Measurements from ENCODE around the gene PIMREG.

Gene PIMREG

DNA sequence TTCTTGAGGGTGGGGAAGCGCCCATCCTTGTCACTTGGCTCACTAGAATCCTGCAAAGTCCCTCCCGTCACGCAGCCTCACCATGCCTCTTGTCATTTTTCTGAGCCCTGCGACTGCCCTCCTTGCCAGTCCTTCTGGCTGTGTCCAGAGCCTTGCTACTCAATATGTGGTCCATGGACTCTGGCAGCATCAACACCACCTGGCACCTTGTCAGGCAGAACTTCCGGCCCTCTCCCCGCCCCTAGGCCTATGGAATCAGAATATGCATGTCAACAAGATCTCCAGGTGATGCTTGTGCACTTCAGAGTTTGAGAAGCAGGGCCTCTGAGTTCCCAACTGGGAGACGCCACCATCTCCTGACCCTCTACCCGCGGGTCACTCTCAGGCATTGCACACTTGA, 12.1 kb downstream of the PIMREG start:
- H3K27me3 ChIP-seq (ENCODE audit: low read depth, low read length): no peaks in the 10 kb centered on the region
- H3K4me3 ChIP-seq (ENCODE audit: low read depth in 1 of 2, low read length in 2 of 2): no peak overlapping the region
- H3K4me1 ChIP-seq (ENCODE audit: control insufficient read depth in 1 of 2, insufficient read depth in 2 of 2, low read length in 2 of 2): no peaks in the 10 kb centered on the region
- H3K36me3 ChIP-seq (ENCODE audit: control insufficient read depth in 1 of 2, insufficient read depth in 2 of 2, low read length in 2 of 2): no peaks in the 10 kb centered on the region
- no peaks in the 10 kb centered on the region for H3K9me3 ChIP-seq (ENCODE audit: control insufficient read depth in 1 of 2, low read length in 2 of 2)
- H3K27ac ChIP-seq (ENCODE audit: low read length): no peak overlapping the region

- no peaks in the 10 kb centered on the region for H3K4me1 ChIP-seq (ENCODE audit: control insufficient read depth in 1 of 2, insufficient read depth in 2 of 2, low read length in 2 of 2)
- no peaks in the 10 kb centered on the region for H3K36me3 ChIP-seq (ENCODE audit: control insufficient read depth in 1 of 2, insufficient read depth in 2 of 2, low read length in 2 of 2)
- H3K4me3 ChIP-seq (ENCODE audit: low read depth in 1 of 2, low read length in 2 of 2): no peak overlapping the region
- H3K27ac ChIP-seq (ENCODE audit: low read length): no peak overlapping the region
- no peaks in the 10 kb centered on the region for H3K27me3 ChIP-seq (ENCODE audit: low read depth, low read length)
- H3K9me3 ChIP-seq (ENCODE audit: control insufficient read depth in 1 of 2, low read length in 2 of 2): no peaks in the 10 kb centered on the region
Observed at GRCh38 chr17:6456914-6457687, 12.8 kb downstream of the PIMREG start.

- H3K27ac ChIP-seq (ENCODE audit: low read length): no peak overlapping the region
Observed at GRCh38 chr17:6457688-6458459, 13.6 kb downstream of the PIMREG start.

DNA sequence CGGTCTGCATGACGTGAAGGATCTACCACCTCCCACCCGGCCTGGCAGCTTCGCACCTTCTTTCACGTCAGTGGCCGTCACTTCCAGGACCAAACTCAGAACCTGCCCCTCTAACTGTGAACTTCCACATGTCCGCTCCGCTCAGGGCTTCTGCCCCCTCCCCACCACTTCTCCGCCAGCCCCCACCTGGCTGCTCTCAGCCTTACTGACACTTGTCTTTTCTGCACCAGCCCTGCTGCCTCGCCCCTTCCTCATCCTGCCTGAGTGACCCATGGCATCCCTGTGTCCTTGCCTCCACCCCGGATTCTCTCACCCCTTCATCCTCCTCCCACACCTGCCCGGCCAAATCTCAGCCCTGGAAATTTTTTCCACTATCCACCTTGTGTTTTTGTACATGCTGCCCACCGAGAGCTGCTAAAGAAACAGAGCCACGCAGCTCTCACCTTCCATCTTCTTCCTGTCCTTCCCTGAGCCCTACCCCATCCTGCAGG, 14.2 kb downstream of the PIMREG start:
- Histone ChIP-seq H3K9me3 (ENCODE audit: control insufficient read depth in 1 of 2, low read length in 2 of 2) (no peaks in the 10 kb centered on the region), H3K4me3 (ENCODE audit: low read depth in 1 of 2, low read length in 2 of 2) (no peak overlapping the region), H3K4me1 (ENCODE audit: control insufficient read depth in 1 of 2, insufficient read depth in 2 of 2, low read length in 2 of 2) (no peaks in the 10 kb centered on the region), H3K27ac (ENCODE audit: low read length) (no peak overlapping the region), H3K36me3 (ENCODE audit: control insufficient read depth in 1 of 2, insufficient read depth in 2 of 2, low read length in 2 of 2) (peaks cover 0 to 3% of the 10 kb centered on the region in 2 donors), H3K27me3 (ENCODE audit: low read depth, low read length) (no peaks in the 10 kb centered on the region)

More at GRCh38 chr17:6457688-6458459, 13.6 kb downstream of the PIMREG start:
- Histone ChIP-seq H3K27me3 (ENCODE audit: low read depth, low read length) (no peaks in the 10 kb centered on the region), H3K36me3 (ENCODE audit: control insufficient read depth in 1 of 2, insufficient read depth in 2 of 2, low read length in 2 of 2) (peaks cover 0 to 2% of the 10 kb centered on the region in 2 donors), H3K4me3 (ENCODE audit: low read depth in 1 of 2, low read length in 2 of 2) (no peak overlapping the region), H3K9me3 (ENCODE audit: control insufficient read depth in 1 of 2, low read length in 2 of 2) (no peaks in the 10 kb centered on the region), H3K4me1 (ENCODE audit: control insufficient read depth in 1 of 2, insufficient read depth in 2 of 2, low read length in 2 of 2) (no peaks in the 10 kb centered on the region)

- no peak overlapping the region for H3K4me3 ChIP-seq (ENCODE audit: low read depth in 1 of 2, low read length in 2 of 2)
- H3K36me3 ChIP-seq (ENCODE audit: control insufficient read depth in 1 of 2, insufficient read depth in 2 of 2, low read length in 2 of 2): peaks cover 0 to 12% of the 10 kb centered on the region in 2 donors
- H3K27ac ChIP-seq (ENCODE audit: low read length): no peak overlapping the region
- no peaks in the 10 kb centered on the region for H3K9me3 ChIP-seq (ENCODE audit: control insufficient read depth in 1 of 2, low read length in 2 of 2)
- no peaks in the 10 kb centered on the region for H3K27me3 ChIP-seq (ENCODE audit: low read depth, low read length)
- no peaks in the 10 kb centered on the region for H3K4me1 ChIP-seq (ENCODE audit: control insufficient read depth in 1 of 2, insufficient read depth in 2 of 2, low read length in 2 of 2)
Observed at GRCh38 chr17:6460531-6461161, 16.4 kb downstream of the PIMREG start.

- Histone ChIP-seq H3K4me1 (ENCODE audit: control insufficient read depth in 1 of 2, insufficient read depth in 2 of 2, low read length in 2 of 2) (no peaks in the 10 kb centered on the region), H3K27ac (ENCODE audit: low read length) (no peak overlapping the region), H3K9me3 (ENCODE audit: control insufficient read depth in 1 of 2, low read length in 2 of 2) (no peaks in the 10 kb centered on the region), H3K4me3 (ENCODE audit: low read depth in 1 of 2, low read length in 2 of 2) (no peak overlapping the region), H3K27me3 (ENCODE audit: low read depth, low read length) (no peaks in the 10 kb centered on the region), H3K36me3 (ENCODE audit: control insufficient read depth in 1 of 2, insufficient read depth in 2 of 2, low read length in 2 of 2) (peaks cover 0 to 16% of the 10 kb centered on the region in 2 donors)
Observed at GRCh38 chr17:6461246-6461645, 17.0 kb downstream of the PIMREG start.

DNA sequence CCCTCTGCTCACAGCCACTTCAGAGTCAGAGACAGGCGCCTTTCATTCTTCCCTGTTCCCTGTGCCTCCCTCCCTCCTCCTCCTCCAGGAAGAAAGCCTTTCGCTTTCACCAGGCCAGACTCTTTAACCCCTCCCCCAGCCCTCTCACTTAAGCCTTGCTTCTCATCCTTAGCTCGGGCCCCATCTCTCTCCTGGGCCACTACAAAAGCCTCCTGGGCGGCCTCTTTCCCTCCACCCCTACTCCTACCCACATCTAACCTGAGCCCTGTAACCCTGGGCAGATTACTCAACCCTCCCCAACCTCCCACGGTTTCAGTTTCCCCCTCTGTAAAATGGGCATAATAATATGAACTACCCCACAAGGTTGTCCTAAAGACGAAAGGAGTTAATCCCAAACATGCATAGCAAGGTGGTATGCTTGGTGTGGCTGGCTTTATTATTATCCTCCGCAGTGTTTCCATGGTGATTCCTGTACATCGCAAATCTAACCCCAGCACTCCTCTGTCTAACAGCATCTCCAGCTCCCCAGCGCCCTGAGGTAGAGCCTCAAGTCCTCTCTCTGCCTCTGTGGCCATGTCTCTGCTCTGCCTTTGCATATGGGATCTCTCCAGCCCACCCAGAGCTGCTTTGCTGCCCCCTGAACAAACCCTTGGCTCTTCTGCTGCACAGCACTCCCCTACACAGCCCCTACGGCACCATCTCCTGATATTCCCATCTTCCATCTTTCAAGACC, 17.7 kb downstream of the PIMREG start:
- Histone ChIP-seq H3K4me1 (ENCODE audit: control insufficient read depth in 1 of 2, insufficient read depth in 2 of 2, low read length in 2 of 2) (no peaks in the 10 kb centered on the region), H3K4me3 (ENCODE audit: low read depth in 1 of 2, low read length in 2 of 2) (no peak overlapping the region), H3K27me3 (ENCODE audit: low read depth, low read length) (no peaks in the 10 kb centered on the region), H3K9me3 (ENCODE audit: control insufficient read depth in 1 of 2, low read length in 2 of 2) (no peaks in the 10 kb centered on the region), H3K27ac (ENCODE audit: low read length) (no peak overlapping the region), H3K36me3 (ENCODE audit: control insufficient read depth in 1 of 2, insufficient read depth in 2 of 2, low read length in 2 of 2) (peaks cover 0 to 19% of the 10 kb centered on the region in 2 donors)

- Histone ChIP-seq H3K27me3 (ENCODE audit: low read depth, low read length) (no peaks in the 10 kb centered on the region), H3K9me3 (ENCODE audit: control insufficient read depth in 1 of 2, low read length in 2 of 2) (no peaks in the 10 kb centered on the region), H3K4me1 (ENCODE audit: control insufficient read depth in 1 of 2, insufficient read depth in 2 of 2, low read length in 2 of 2) (no peaks in the 10 kb centered on the region), H3K36me3 (ENCODE audit: control insufficient read depth in 1 of 2, insufficient read depth in 2 of 2, low read length in 2 of 2) (peaks cover 0 to 22% of the 10 kb centered on the region in 2 donors), H3K27ac (ENCODE audit: low read length) (no peak overlapping the region), H3K4me3 (ENCODE audit: low read depth in 1 of 2, low read length in 2 of 2) (no peak overlapping the region)
Observed at GRCh38 chr17:6462692-6463091, 18.4 kb downstream of the PIMREG start.

DNA sequence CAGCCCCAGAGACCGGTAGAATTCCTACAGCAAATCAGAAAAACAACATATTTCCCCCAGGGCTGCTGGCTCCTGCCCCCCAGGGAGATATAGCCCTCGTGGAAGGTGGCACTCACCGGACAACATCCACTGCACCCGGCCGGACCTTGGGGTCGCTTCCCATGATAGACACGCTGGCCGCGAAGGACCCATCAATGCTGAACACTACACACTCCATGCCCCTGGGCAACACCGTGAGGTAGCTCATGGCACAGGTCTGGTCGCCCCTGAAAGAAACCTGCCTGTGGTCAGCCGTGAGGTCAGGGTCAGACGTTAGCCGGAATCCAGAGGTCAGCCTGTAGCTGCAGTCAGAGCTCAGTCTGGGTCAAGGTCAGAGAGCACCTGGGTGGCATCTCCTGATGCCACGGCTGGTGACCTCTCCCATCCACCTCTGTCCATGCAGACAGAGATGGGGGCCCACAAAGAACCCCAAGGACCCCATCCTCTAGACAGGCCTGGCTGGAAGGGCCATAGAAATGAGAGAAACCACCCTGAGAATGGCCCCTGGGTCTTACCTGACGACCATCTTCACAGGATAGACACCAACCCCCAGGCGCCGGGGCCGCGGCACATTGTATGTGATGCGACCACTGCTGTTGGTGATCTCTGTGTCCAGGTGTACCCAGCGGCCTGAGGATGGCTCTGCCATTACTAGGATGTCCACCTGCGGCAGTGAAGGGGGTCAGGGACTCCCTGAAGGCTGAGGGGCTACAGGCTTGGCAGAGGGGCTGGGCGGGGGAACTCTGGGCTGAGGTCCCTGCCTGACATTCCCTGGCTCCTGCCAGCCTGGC, 19.6 kb downstream of the PIMREG start:
- H3K36me3 ChIP-seq (ENCODE audit: control insufficient read depth in 1 of 2, insufficient read depth in 2 of 2, low read length in 2 of 2): peaks cover 0 to 24% of the 10 kb centered on the region in 2 donors
- H3K27me3 ChIP-seq (ENCODE audit: low read depth, low read length): no peaks in the 10 kb centered on the region
- no peaks in the 10 kb centered on the region for H3K9me3 ChIP-seq (ENCODE audit: control insufficient read depth in 1 of 2, low read length in 2 of 2)
- H3K4me3 ChIP-seq (ENCODE audit: low read depth in 1 of 2, low read length in 2 of 2): no peak overlapping the region
- H3K4me1 ChIP-seq (ENCODE audit: control insufficient read depth in 1 of 2, insufficient read depth in 2 of 2, low read length in 2 of 2): no peaks in the 10 kb centered on the region
- no peak overlapping the region for H3K27ac ChIP-seq (ENCODE audit: low read length)

GRCh38 chr17:6464446-6465041, 20.3 kb downstream of the PIMREG start:
- Histone ChIP-seq H3K27me3 (ENCODE audit: low read depth, low read length) (no peaks in the 10 kb centered on the region), H3K9me3 (ENCODE audit: control insufficient read depth in 1 of 2, low read length in 2 of 2) (no peaks in the 10 kb centered on the region), H3K36me3 (ENCODE audit: control insufficient read depth in 1 of 2, insufficient read depth in 2 of 2, low read length in 2 of 2) (peaks cover 0 to 24% of the 10 kb centered on the region in 2 donors), H3K4me3 (ENCODE audit: low read depth in 1 of 2, low read length in 2 of 2) (no peak overlapping the region), H3K27ac (ENCODE audit: low read length) (no peak overlapping the region), H3K4me1 (ENCODE audit: control insufficient read depth in 1 of 2, insufficient read depth in 2 of 2, low read length in 2 of 2) (no peaks in the 10 kb centered on the region)
